Chondrocyte (in vitro differentiated cells): ENCODE measurements around the gene L3MBTL4. TPM values are rescaled to one million over a fixed set of nuclear protein-coding genes. Genes with fewer than 3 reads are reported as not detected.

Source experiments
- DNase-seq: peaks from one replicate; pipeline ENCODE4 v3.0.0; 2021; ENCODE audit warnings: mixed read lengths, low spot score
- H3K27ac Mint-ChIP-seq: one replicate; pipeline ENCODE4 v1.8.0; 2021; ENCODE audit warnings: mild to moderate bottlenecking, moderate library complexity, mixed read lengths; ENCODE audit not compliant: unreplicated experiment
- H3K27me3 Mint-ChIP-seq: 2 replicates; pipeline ENCODE4 v1.8.0; 2021; ENCODE audit warnings: low read depth, mixed read lengths
- H3K36me3 Mint-ChIP-seq: 2 replicates; pipeline ENCODE4 v1.8.0; 2021; ENCODE audit warnings: low read depth, mixed read lengths
- H3K4me1 Mint-ChIP-seq: 2 replicates; pipeline ENCODE4 v1.8.0; 2021; ENCODE audit warnings: low read depth, mild to moderate bottlenecking, mixed read lengths
- H3K4me3 Mint-ChIP-seq: one replicate; pipeline ENCODE4 v1.8.0; 2021; ENCODE audit warnings: mild to moderate bottlenecking, moderate library complexity, mixed read lengths; ENCODE audit not compliant: unreplicated experiment
- H3K9me3 Mint-ChIP-seq: 2 replicates; pipeline ENCODE4 v1.8.0; 2021; ENCODE audit warnings: low read depth, mixed read lengths
- total RNA-seq: library from RNA; stranded (reverse); gene quantifications from 3 replicates; pipeline ENCODE4 v1.2.1, GENCODE V29; 2021
- TF ChIP-seq, protein P1 (sequence below): fragments of 200-600 bp; sonication (generic); IDR thresholded peaks from 2 replicates; pipeline ENCODE4 v1.5.0; 2021; ENCODE audit warnings: antibody characterized with exemption, mild to moderate bottlenecking, moderate library complexity

The L3MBTL4 gene
- total RNA-seq, 1 donor from 2014 or later = 1.0 TPM

DNA sequence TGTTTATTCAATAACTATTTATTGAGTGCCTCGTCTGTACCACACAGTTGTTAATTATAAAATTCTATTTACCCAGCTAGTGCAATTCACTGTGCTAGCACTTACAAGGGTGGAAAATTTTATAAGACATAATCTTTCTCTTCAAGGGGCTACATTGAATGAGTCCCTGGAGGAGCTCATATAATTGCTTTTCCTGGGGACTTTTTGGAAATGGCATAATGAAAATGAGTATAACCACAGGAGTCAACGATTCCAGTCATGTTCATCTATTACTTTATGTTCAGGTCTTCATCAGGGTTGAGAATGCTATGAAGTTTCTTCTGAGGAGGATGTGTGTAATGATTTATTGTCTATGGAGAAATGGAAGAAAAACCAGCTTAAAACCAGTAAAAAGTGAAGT, 466.5 kb downstream of the L3MBTL4 start:
- Mint-ChIP-seq H3K27me3 (peaks cover 2% of the 10 kb centered on the region), H3K4me1 (peaks cover 18% of the 10 kb centered on the region), H3K27ac (no peak overlapping the region), H3K36me3 (no peaks in the 10 kb centered on the region), H3K4me3 (no peak overlapping the region), H3K9me3 (no peaks in the 10 kb centered on the region)
- DNase-seq = no peak
- TF ChIP-seq, protein P1, sequence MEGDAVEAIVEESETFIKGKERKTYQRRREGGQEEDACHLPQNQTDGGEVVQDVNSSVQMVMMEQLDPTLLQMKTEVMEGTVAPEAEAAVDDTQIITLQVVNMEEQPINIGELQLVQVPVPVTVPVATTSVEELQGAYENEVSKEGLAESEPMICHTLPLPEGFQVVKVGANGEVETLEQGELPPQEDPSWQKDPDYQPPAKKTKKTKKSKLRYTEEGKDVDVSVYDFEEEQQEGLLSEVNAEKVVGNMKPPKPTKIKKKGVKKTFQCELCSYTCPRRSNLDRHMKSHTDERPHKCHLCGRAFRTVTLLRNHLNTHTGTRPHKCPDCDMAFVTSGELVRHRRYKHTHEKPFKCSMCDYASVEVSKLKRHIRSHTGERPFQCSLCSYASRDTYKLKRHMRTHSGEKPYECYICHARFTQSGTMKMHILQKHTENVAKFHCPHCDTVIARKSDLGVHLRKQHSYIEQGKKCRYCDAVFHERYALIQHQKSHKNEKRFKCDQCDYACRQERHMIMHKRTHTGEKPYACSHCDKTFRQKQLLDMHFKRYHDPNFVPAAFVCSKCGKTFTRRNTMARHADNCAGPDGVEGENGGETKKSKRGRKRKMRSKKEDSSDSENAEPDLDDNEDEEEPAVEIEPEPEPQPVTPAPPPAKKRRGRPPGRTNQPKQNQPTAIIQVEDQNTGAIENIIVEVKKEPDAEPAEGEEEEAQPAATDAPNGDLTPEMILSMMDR = no peak

GRCh38 chr18:5944448-5944847, 470.3 kb downstream of the L3MBTL4 start:
- H3K27me3 Mint-ChIP-seq = peaks cover 2% of the 10 kb centered on the region
- H3K36me3 Mint-ChIP-seq = no peaks in the 10 kb centered on the region
- TF ChIP-seq, protein P1 = no peak
- no peak for DNase-seq
- H3K4me3 Mint-ChIP-seq = no peak overlapping the region
- H3K9me3 Mint-ChIP-seq = no peaks in the 10 kb centered on the region
- H3K27ac Mint-ChIP-seq = no peak overlapping the region
- peaks cover 19% of the 10 kb centered on the region for H3K4me1 Mint-ChIP-seq

GRCh38 chr18:5943514-5943913, 471.2 kb downstream of the L3MBTL4 start:
- no peak overlapping the region for H3K4me3 Mint-ChIP-seq
- TF ChIP-seq, protein P1 = no peak
- H3K4me1 Mint-ChIP-seq = peaks cover 14% of the 10 kb centered on the region
- no peaks in the 10 kb centered on the region for H3K9me3 Mint-ChIP-seq
- H3K36me3 Mint-ChIP-seq = no peaks in the 10 kb centered on the region
- no peak overlapping the region for H3K27ac Mint-ChIP-seq
- DNase-seq = no peak
- H3K27me3 Mint-ChIP-seq = peaks cover 2% of the 10 kb centered on the region

DNA sequence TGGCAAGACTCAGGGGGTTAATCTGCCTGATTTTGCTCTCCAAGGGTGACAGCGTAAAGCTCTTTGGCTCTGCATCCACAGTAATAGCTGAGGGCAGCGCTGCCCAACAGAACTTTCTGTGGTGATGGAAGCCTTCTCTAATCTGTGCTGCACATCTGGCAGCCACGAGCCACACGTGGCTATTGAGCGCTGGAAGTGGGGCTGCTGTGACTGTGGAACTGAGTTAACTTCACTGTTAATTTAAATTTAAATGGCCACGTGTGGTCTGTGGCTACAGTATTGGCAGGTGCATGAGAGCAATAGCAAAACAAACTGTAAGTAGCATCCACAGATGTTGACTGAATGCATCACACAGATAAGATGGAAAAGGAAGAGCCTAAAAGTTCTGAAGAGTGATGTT, 472.1 kb downstream of the L3MBTL4 start:
- peaks cover 10% of the 10 kb centered on the region for H3K4me1 Mint-ChIP-seq
- no peaks in the 10 kb centered on the region for H3K36me3 Mint-ChIP-seq
- no peak overlapping the region for H3K27ac Mint-ChIP-seq
- no peak overlapping the region for H3K4me3 Mint-ChIP-seq
- peaks cover under 1% of the 10 kb centered on the region for H3K27me3 Mint-ChIP-seq
- no peaks in the 10 kb centered on the region for H3K9me3 Mint-ChIP-seq
- no peak for DNase-seq
- TF ChIP-seq, protein P1 = no peak

GRCh38 chr18:5941890-5942289, 472.8 kb downstream of the L3MBTL4 start:
- TF ChIP-seq, protein P1 = no peak
- Mint-ChIP-seq H3K4me1 (peaks cover 10% of the 10 kb centered on the region), H3K9me3 (no peaks in the 10 kb centered on the region), H3K36me3 (no peaks in the 10 kb centered on the region), H3K27me3 (no peaks in the 10 kb centered on the region), H3K27ac (no peak overlapping the region), H3K4me3 (no peak overlapping the region)
- DNase-seq = no peak
